A673 (cell line): ENCODE measurements around the gene EXOC1L.

ENCODE experiments used
- EZH2 ChIP-seq: fragments of 200-600 bp; sonication (generic); IDR thresholded peaks from 2 replicates; pipeline ENCODE4 v1.6.1; 2017; ENCODE audit warnings: borderline replicate concordance, low read depth, mild to moderate bottlenecking, mixed read lengths, antibody characterized with exemption, low read length; ENCODE audit not compliant: poor library complexity, severe bottlenecking
- TF ChIP-seq, protein P1 (sequence below): fragments of 300-800, 200-600 bp; sonication (generic); conservative IDR thresholded peaks from 2 replicates; pipeline ENCODE4 v1.5.1; 2017; ENCODE audit warnings: low read depth, mild to moderate bottlenecking, antibody characterized with exemption, low read length, moderate library complexity, mixed read lengths

- TF ChIP-seq, protein P1, sequence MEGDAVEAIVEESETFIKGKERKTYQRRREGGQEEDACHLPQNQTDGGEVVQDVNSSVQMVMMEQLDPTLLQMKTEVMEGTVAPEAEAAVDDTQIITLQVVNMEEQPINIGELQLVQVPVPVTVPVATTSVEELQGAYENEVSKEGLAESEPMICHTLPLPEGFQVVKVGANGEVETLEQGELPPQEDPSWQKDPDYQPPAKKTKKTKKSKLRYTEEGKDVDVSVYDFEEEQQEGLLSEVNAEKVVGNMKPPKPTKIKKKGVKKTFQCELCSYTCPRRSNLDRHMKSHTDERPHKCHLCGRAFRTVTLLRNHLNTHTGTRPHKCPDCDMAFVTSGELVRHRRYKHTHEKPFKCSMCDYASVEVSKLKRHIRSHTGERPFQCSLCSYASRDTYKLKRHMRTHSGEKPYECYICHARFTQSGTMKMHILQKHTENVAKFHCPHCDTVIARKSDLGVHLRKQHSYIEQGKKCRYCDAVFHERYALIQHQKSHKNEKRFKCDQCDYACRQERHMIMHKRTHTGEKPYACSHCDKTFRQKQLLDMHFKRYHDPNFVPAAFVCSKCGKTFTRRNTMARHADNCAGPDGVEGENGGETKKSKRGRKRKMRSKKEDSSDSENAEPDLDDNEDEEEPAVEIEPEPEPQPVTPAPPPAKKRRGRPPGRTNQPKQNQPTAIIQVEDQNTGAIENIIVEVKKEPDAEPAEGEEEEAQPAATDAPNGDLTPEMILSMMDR = no peak
- no peak for TF ChIP-seq EZH2
These were observed 45.1 kb downstream of the EXOC1L start for GRCh38 chr4:55864577-55865223.
